GM18505 (cell line): ENCODE data around the gene METTL6.
"Not testable (repeated sequence)": the region's sequence is repeated elsewhere in the genome, so short reads cannot be mapped to it uniquely, and the experiment has no call there.

Experiments
- ATAC-seq: cut with Tn5 transposase; IDR thresholded peaks from one replicate; pipeline ENCODE4 v1.9.1; 2021; ENCODE audit not compliant: unreplicated experiment
- POLR2A ChIP-seq: IDR thresholded peaks from 4 replicates; pipeline ENCODE4 v1.6.1; 2011; ENCODE audit warnings: borderline replicate concordance; ENCODE audit not compliant: insufficient read depth, insufficient read length; ENCODE audit errors: extremely low read depth

METTL6 gene

DNA sequence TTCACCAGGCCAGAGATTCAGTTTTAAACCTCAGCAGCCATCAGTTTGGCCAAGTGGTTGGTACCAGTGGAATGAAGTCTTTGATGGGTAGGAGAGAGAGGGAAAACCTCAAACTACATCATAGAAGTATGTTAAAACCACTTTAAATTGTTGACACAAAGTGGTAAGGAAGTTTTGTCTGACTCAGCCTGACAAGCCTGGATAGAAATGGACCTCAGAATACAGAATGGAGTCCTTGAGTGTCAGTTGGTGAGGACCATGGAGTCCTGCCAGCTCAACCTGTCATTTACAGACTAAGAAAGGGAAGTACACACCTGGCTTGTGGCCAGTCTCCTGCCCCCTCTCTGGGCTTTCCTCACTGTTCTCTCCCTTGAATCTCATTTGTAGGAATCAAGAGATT is 12.1 kb upstream of the METTL6 start:
- ATAC-seq: no peak
- no peak for TF ChIP-seq POLR2A

DNA sequence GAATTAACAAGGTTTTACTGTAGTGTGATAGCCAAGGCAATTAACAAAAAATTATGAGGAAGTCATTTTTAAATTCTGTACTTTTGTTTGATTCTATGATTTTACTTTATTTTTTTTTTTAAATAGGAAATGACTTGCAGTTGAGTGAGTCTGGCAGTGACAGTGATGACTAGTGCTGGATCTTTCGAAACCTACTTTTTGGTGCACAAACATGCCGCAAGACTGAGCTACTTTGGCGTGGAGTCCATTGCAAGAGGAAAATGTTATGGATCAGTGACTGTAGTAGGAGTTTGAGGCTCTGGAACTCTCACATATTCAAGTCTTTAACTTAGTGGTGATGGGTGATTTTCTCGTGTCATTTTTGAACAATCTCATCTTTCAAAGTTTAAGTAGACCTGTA is 11.6 kb upstream of the METTL6 start:
- no peak for TF ChIP-seq POLR2A
- ATAC-seq: no peak

DNA sequence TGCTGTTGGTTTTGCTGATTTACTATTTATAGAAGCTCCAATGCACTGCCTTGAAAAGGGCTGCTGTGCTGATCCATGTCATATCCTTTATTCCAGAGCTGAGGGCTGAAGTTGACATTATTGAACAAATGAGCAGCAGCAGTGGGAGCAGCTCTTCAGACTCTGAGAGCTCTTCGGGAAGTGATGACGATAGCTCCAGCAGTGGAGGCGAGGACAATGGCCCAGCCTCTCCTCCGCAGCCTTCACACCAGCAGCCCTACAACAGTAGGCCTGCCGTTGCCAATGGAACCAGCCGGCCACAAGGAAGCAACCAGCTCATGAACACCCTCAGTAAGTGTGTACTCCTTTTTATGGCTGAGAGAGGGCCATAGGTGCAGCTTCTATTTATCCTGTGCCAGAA is 8.9 kb upstream of the METTL6 start:
- ATAC-seq: no peak
- TF ChIP-seq POLR2A: no peak

DNA sequence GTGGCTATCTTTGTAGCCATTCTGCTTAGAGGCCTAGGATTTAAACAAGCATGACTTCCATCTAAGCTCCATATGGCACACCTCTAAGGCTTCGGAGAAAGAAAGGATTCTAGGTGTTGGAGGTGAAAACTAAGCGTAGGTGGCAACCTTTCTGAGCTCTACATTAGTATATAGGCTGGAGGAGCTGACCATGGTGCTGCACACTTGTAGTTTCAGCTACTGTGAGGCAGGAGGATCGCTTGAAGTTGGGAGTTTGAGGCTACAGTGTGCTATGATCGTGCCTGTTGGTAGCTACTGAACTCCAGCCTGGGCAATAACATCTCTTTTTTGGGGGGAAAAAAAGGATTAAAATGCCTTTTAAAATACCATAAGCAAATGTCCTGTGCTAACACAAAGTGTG is 7.4 kb upstream of the METTL6 start:
- TF ChIP-seq POLR2A: no peak
- ATAC-seq: no peak

DNA sequence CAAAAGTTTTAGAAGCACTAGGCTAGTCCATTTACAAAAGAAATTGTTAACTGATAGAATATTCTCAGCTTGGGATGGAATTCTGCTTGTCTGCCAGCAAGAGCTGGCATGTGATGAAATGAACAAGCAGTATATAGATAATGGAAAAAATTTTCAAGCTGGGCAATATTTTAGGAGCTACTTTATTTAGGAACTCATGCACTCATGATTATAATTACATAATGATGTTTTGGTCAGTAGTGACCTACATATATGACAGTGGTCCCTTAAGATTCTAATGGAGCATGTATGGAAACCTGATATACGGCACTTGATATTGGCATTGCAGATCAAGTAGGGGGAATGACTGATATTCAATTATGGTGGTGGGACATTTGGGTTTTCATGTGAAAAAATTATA is 6.2 kb upstream of the METTL6 start:
- no peak for ATAC-seq
- TF ChIP-seq POLR2A: no peak

DNA sequence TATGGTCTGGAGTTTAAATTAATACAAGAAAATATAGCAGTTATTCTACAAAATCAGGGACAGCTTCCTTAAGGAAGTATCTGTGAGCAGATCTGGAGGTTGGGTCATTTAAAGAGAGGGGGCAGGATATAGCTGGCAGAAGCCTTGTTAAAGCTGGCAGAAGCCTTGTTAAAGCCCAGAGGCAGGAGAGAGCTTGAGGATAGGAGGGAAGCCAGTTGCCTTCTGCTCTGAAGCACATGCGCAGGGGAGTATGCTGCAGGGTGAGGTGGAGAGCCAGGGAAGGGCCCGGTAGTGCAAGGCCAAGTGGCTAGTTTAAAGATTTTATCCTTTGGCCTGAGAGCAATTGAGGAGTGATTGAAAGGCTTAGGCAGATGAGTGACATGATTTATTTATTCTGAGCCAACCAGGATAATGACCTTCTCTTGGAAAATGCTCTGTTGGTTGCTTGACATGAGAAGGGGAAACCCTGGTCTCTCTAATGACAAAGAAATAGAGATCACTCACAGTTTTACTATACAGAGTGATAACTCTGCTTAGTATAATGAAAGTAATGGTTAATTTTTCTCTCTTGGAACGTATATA is 4.0 kb upstream of the METTL6 start:
- no peak for ATAC-seq
- TF ChIP-seq POLR2A: no peak

DNA sequence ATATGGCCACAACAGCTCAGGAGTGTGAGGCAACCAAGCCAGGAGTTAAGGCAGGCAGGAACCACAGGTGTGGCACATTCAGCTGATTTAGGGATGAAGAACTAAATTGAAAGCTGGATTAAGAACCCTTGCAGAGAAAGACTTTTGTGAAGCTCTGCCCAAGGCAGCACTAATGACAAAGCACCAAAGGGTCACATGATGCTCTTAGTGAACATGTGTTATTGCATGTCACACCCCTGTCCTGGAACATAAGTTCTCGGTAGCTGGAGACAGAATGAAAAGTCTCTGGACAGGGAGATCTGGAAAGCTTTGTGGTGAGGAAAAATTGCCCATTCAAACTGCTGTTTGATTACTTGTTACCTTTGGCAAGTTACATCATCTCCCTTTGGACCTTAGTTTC is 3.3 kb upstream of the METTL6 start:
- ATAC-seq: no peak
- TF ChIP-seq POLR2A: no peak

DNA sequence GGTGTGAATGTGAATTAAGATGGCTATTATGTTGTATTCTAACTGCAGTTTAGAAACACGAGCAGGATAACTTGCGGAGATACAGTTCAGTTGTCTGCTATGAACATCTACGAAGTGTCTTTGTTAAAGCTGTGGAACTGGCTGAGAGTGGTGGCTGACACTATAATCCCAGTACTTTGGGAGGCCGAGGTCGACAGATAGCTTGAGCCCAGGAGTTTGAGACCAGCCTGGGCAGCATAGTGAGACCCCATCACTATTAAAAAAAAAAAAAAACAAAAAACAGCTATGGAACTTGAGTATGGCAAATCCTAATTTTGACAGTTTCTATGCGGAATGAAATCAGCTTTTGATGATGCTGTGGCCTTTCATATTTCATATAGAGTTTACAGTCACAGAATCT is 1.7 kb upstream of the METTL6 start:
- ATAC-seq: no peak
- no peak for TF ChIP-seq POLR2A

DNA sequence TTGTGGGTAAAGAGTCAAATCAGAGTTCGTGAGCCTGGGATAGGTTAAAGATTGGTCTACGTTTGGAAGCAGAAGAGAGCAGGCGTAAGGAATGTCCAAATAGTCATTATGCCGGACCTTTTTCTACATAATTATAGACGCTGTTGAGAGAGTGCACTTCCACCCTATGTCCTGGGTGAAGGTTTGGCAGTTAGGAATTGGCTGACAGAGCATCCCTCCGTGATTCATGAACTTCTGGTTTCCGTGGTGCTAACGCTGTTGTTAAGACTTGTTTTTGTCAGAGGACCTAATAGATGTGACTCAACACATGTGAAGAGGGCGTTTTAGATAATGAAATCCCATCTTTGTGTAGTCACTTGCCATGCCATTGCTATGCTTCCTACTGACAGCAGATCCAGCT is 1.2 kb upstream of the METTL6 start:
- no peak for TF ChIP-seq POLR2A
- no peak for ATAC-seq

DNA sequence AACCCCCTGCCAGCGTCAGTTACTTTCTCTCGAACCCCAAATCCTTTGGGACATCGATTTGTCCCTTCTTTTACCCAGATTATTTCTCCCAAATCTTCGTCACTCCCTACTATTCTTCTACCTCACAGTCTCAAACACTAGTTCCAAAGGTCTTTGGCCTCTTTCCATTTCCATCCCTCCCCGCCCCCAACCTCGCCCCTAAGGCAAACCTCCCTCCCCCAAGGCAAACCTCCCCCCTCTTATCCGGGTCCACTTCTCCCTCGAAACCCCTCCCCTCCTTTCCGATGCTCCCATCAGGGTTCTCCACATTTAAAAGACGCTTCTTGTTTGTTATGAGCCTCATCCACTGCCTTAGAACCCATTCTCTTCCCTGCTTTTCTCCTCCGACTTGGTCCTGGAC is 637 bp upstream of the METTL6 start:
- ATAC-seq: no peak
- no peak for TF ChIP-seq POLR2A

DNA sequence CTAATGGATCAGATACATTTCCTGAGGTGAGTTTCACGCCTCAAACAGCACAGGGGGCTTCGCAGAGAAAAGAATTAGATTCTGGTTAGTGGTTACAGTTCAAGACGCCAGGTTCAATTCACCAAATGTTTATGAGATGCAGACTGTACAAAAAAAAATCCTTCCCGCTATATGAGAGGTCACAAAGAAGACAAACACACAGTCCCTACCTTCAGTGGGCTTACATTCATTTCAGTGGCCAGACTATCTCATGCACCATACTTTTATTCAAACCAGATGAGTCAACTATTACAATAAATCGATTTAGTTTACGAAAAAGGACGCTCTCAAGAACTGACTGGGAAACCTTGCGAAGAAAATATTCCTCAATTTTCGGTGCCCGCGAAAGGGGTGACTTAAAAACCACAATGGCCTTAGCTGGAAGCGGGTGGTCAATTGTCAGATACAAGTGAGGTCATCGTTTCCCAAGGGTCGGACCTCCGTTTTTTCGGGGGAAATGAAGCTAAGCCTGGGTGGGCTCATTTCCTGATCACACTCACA is 695 bp downstream of the METTL6 start:
- peak; percentile 9 for ATAC-seq
- no peak for TF ChIP-seq POLR2A

DNA sequence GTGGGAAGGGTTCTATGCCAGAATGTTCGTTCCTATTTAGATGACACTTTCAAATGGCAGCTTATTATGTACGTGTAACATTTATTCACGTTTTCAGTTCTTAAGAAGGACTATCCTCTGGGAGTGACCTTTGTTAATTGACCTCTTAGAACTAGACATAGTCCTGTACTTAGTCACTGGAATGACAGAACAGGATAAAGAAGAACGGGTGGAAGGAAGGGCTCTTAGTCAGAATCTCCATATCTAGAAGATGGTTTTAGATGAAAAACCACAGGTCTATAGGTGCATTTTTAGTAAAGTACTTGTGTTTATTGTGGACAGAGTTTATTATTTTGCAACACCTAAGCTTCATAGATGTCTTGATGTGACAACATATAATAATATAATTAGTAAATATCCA is 6.5 kb downstream of the METTL6 start:
- no peak for TF ChIP-seq POLR2A

DNA sequence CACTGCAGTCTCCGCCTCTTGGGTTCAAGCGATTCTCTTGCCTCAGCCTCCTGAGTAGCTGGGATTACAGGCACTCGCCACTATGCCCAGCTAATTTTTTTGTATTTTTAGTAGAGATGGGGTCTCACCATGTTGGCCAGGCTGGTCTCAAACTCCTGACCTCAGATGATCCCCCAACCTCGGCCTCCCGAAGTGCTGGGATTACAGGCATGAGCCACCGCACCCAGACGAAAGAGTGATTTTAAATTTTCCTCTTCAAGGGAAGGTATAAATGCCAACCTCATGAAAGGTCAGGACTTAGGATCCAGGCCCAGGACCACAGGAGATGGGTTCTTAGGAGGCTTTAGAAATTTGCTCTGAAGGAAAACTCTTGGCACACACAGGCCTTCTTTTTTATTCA is 16.4 kb downstream of the METTL6 start:
- ATAC-seq: not testable (repeated sequence)

More for the DNA sequence above, 6.5 kb downstream of the METTL6 start:
- no peak for ATAC-seq

DNA sequence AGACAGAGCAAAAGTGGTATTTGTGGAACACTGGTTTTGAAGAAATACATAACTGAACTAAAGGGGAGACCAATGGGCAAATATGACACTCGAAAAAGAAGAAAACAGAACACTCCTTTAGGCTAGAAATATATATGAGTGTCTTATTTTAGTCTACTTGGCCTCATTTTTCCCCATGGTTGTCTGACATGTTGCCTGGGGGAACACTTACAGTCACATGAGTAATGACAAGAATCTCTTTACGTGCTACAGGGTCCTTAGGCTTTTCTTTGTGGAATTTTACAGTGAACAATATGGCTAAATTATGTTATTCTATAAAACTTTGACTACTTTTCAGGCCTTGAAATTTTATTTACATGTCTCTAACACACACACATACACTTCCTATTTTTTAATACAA is 17.6 kb downstream of the METTL6 start:
- ATAC-seq: no peak
- no peak for TF ChIP-seq POLR2A

DNA sequence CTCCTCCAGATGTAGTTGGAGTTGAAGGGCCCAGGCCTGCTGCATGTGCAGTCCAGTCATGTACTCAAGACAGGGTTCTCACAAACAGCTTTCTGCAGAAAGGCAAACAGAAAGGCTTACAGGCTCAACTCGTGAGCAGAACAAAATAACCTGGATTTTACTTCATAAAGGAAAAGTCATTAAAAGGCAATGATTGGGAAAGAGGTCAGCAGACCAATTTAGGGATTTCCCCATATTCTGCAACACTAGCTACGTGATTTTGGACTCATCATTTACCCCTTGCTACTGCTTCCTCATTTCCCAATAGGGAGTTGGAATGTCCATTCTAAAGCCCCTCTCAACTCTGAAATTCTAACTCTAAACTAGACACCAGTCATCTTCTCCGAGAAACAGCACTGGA is 18.1 kb downstream of the METTL6 start:
- no peak for ATAC-seq
- TF ChIP-seq POLR2A: no peak

DNA sequence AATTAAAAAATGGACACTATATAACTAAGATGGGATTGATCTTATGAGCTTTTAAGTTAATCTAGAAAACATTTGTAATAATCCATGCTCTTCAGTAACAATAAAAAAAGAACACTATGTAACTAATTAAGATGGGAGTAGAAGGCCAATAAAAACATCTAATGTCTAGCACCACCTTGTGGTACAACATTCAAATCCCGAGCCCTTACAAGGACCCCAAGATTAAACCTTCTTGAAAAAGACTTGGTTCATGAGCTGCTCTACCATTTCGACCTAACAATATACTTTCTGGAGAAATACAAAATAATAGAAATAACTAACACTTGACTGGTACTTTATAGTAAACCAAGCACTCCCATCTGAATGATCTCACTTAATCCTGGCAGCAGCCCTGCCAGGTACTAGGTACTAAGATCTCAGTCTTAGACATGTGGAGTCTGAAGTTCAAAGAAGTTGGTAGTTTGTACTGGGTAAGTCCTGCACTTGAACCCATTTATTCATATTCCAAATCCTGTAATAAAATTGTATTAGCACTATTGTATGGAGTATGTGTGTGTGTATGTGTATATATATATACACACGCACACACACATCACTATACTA is 21.8 kb downstream of the METTL6 start:
- no peak for ATAC-seq

DNA sequence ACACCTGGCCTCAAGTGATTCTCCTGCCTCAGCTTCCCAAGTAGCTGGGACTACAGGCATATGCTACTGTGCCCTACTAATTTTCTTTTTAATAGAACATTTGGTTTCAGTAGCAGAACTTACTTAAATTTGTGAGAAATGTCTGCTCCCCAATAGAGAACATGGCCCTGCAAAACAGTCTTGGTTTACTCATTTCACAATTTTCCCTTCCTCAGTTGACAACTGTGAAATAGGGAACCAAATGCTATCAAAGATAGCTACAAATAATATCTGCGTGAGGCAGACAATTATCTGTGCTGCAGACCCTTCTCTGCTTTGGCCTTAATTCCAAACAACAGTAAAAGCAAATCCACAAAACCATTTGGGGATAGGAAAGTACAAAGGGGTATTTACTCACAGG is 22.6 kb downstream of the METTL6 start:
- ATAC-seq: no peak
- no peak for TF ChIP-seq POLR2A

More for the DNA sequence above, 21.8 kb downstream of the METTL6 start:
- TF ChIP-seq POLR2A: no peak
